ENCODE data around the gene IL1RAPL2. TPM values are rescaled to one million over a fixed set of nuclear protein-coding genes. Genes with fewer than 3 reads are reported as not detected.

The IL1RAPL2 gene
- total RNA-seq, 4 donors from 2014 or later: 0.16 TPM; not detected in 3

- 50% methylated on average over 2 of the region's 2 CpGs; no CpG with 5 or more reads in 1 of the 2 donors for WGBS, 2 donors (ENCODE audit: low coverage in 1 of 2)
- in situ Hi-C loops (cut with MboI; ENCODE audit: low pct_ligation_motif_present in 1 of 4, low pct_unique_long_range_greater_than_20kb in 1 of 4, low sequenced_read_pairs in 3 of 4): no loop called here
- Histone ChIP-seq H3K4me3 (no peak overlapping the region), H3K9me3 (no peaks in the 10 kb centered on the region), H3K4me1 (no peaks in the 10 kb centered on the region), H3K27ac (no peak overlapping the region), H3K36me3 (no peaks in the 10 kb centered on the region), H3K27me3 (no peaks in the 10 kb centered on the region)
- no peak for TF ChIP-seq CTCF (IDR thresholded peaks at IDR 0.05)
- TF ChIP-seq EP300 (IDR thresholded peaks at IDR 0.05; ENCODE audit: low read depth): no peak
- TF ChIP-seq POLR2A (IDR thresholded peaks at IDR 0.05): no peak
- no peak for TF ChIP-seq POLR2AphosphoS5 (IDR thresholded peaks at IDR 0.05)
- no peak for DNase-seq
- intact Hi-C loops (cut with DNase I; ENCODE audit: low total_unique reads): no loop called here
These were observed 1179.9 kb downstream of the IL1RAPL2 start for GRCh38 chrX:105745863-105746262.

- H3K27me3 ChIP-seq: no peaks in the 10 kb centered on the region
- no peaks in the 10 kb centered on the region for H3K4me1 ChIP-seq
- no peak overlapping the region for H3K27ac ChIP-seq
- intact Hi-C loops (cut with DNase I; ENCODE audit: low total_unique reads): no loop called here
- no peaks in the 10 kb centered on the region for H3K36me3 ChIP-seq
- no peak overlapping the region for H3K4me3 ChIP-seq
- no peak for DNase-seq
- no peaks in the 10 kb centered on the region for H3K9me3 ChIP-seq
- 20 to 47% methylated on average over 3 to 6 of the region's 6 CpGs for WGBS, 2 donors (ENCODE audit: low coverage in 1 of 2)
- TF ChIP-seq POLR2AphosphoS5 (IDR thresholded peaks at IDR 0.05) (no peak), POLR2A (IDR thresholded peaks at IDR 0.05) (no peak)
- in situ Hi-C loops (cut with MboI; ENCODE audit: low pct_ligation_motif_present in 1 of 4, low pct_unique_long_range_greater_than_20kb in 1 of 4, low sequenced_read_pairs in 3 of 4): no loop called here
These were observed 1186.4 kb downstream of the IL1RAPL2 start for GRCh38 chrX:105752338-105752956.

GRCh38 chrX:105753411-105753810, 1187.4 kb downstream of the IL1RAPL2 start:
- no peaks in the 10 kb centered on the region for H3K4me1 ChIP-seq
- no peak for DNase-seq
- TF ChIP-seq CTCF (IDR thresholded peaks at IDR 0.05): no peak
- TF ChIP-seq POLR2AphosphoS5 (IDR thresholded peaks at IDR 0.05): no peak
- TF ChIP-seq POLR2A (IDR thresholded peaks at IDR 0.05): no peak
- TF ChIP-seq EP300 (IDR thresholded peaks at IDR 0.05; ENCODE audit: low read depth): no peak
- H3K36me3 ChIP-seq: no peaks in the 10 kb centered on the region
- H3K27ac ChIP-seq: no peak overlapping the region
- no peaks in the 10 kb centered on the region for H3K9me3 ChIP-seq
- WGBS, 2 donors (ENCODE audit: low coverage in 1 of 2): 70% methylated on average over 4 of the region's 4 CpGs; no CpG with 5 or more reads in 1 of the 2 donors
- H3K27me3 ChIP-seq: no peaks in the 10 kb centered on the region
- H3K4me3 ChIP-seq: no peak overlapping the region
- intact Hi-C loops (cut with DNase I; ENCODE audit: low total_unique reads): no loop called here
- in situ Hi-C loops (cut with MboI; ENCODE audit: low pct_ligation_motif_present in 1 of 4, low pct_unique_long_range_greater_than_20kb in 1 of 4, low sequenced_read_pairs in 3 of 4): no loop called here

GRCh38 chrX:105754286-105754964, 1188.4 kb downstream of the IL1RAPL2 start:
- intact Hi-C loops (cut with DNase I; ENCODE audit: low total_unique reads) (no loop called here), in situ Hi-C loops (cut with MboI; ENCODE audit: low pct_ligation_motif_present in 1 of 4, low pct_unique_long_range_greater_than_20kb in 1 of 4, low sequenced_read_pairs in 3 of 4) (no loop called here)
- H3K36me3 ChIP-seq: no peaks in the 10 kb centered on the region
- H3K27ac ChIP-seq: no peak overlapping the region
- H3K27me3 ChIP-seq: no peaks in the 10 kb centered on the region
- DNase-seq: no peak
- 65% methylated on average over 2 of the region's 2 CpGs; no CpG with 5 or more reads in 1 of the 2 donors for WGBS, 2 donors (ENCODE audit: low coverage in 1 of 2)
- no peak overlapping the region for H3K4me3 ChIP-seq
- H3K9me3 ChIP-seq: no peaks in the 10 kb centered on the region
- TF ChIP-seq EP300 (IDR thresholded peaks at IDR 0.05; ENCODE audit: low read depth): no peak
- no peak for TF ChIP-seq POLR2AphosphoS5 (IDR thresholded peaks at IDR 0.05)
- TF ChIP-seq POLR2A (IDR thresholded peaks at IDR 0.05): no peak
- TF ChIP-seq CTCF (IDR thresholded peaks at IDR 0.05): no peak
- H3K4me1 ChIP-seq: no peaks in the 10 kb centered on the region

Measured in transverse colon (tissue), 4 donors.